ENCODE measurements around the gene CTXND1. TPM values are rescaled to one million over a fixed set of nuclear protein-coding genes. Genes with fewer than 3 reads are reported as not detected.

Gene CTXND1
- polyA plus RNA-seq, 12 donors = 0.69 to 2.1 (median 0.93) TPM; not detected in 1

GRCh38 chr15:80210611-80211573 is 41.1 kb downstream of the CTXND1 start:
- DNase-seq = no peak

- DNase-seq = no peak
Measured at GRCh38 chr15:80208758-80209734, 43.0 kb downstream of the CTXND1 start.

- DNase-seq = no peak
Measured at GRCh38 chr15:80207887-80208286, 44.1 kb downstream of the CTXND1 start.

DNA sequence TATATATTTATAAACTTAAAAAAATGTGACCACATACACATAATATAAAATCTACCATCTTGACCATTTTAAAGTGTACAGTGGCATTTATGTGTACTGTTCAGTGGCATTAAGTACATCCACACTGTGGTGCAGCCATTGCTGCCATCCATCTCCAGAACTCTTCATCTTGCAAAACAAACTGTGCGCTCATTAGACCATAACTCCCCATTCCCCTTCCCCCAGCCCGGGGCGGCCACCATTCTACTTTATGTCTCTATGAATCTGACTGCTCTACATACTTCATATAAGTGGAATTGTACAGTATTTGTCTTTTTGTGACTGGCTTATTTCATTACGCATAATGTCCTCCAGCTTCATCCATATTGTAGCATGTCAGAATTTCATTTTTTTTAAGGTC is 47.8 kb downstream of the CTXND1 start:
- no peak for DNase-seq

DNA sequence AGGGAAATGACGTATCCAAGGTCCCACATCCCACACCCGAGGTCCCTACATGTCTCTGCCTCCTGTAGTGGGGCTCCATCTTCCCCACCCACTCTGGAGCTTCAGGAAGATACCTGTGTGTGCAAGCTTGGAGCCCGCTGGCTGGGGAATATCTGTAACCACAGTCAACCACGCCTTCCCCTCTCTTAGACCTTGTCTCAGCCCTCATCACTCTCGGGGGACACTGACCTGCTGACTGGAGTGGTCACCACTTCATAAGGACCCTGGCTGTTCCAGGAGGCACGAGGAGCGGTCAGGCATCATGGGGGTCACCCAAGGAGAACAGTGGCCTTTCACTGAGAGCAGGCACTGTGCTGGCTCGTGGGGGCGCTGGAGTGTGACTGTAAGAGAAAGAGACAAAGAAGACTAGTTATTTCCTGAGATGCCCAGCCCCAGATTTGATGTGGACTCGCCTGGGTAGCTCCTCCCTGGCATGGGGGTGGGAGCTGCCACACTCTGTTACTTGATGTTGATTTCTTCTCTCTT is 48.6 kb downstream of the CTXND1 start:
- DNase-seq = no peak

- DNase-seq = no peak
Measured at GRCh38 chr15:80202641-80203360, 49.2 kb downstream of the CTXND1 start.

DNA sequence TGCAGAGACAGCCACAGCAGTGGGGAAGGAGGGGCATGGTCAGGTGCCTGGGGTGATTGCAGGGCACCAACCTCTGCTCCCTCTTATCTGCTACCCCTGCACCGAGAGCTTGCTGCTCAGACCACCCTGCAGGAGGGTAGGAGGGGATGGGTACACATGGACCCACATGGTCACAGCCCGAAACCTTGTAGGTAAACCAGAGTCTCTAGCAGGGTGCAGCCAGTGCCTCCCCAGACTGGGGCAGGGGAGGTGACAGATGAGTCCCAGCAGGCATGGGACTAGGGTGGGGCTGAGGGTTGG is 50.0 kb downstream of the CTXND1 start:
- DNase-seq = no peak

DNA sequence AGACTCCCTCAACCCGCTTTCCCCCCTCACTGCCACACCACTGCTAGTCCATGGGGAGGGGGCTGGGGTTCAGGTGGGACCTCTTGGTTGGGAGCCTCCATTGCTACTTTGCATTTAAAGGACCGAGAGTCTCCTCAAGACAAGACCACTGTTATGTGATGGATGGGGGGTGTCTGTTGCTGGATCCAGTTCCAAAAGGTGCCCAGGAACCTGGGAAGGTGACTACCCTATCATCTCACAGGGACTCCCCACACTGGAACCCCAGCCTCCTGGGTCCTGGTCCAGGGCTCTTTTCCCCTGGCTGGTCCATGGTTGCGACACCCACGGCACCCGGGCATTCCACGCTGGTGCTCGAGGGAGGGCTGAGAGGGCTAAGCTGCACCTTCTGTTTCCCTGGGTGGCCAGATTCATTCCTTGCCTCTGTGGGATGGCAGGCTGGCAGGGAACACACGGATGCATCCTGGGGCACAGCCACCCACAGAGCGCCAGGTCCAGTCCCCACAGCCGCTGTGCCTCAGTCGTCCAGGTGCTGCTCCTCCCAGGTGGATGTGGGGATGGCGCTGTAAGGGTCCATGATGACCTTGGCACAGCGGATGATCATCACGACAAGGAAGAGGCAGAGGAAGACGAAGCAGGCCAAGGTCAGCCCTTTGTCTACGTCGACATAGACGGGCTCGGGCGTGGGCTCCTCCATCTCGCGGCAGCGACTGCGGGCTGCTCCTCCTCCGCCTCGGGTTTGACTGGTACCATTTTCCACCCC is 50.6 kb downstream of the CTXND1 start:
- DNase-seq = no peak

GRCh38 chr15:80199869-80200268 is 52.1 kb downstream of the CTXND1 start:
- DNase-seq = no peak

DNA sequence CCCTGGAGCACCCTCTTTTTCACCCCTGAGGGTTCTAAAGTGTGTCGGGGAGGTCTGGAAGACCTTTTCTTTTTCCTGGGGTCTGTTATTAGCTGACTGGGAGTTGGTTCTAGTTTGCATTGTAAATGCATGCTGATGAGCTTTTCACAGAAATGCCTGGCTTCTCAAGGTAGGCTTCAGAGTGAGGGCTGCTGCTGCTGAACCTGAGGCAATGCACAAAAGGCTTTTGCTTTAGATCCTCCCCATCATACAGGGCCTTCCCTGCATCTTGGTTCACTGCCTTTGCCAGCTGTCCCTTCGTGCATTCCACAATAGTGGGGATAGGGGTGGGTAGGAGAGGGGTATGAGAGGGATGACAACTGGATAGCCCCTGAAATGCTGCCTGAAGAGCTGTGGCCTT is 52.6 kb downstream of the CTXND1 start:
- DNase-seq = no peak

DNA sequence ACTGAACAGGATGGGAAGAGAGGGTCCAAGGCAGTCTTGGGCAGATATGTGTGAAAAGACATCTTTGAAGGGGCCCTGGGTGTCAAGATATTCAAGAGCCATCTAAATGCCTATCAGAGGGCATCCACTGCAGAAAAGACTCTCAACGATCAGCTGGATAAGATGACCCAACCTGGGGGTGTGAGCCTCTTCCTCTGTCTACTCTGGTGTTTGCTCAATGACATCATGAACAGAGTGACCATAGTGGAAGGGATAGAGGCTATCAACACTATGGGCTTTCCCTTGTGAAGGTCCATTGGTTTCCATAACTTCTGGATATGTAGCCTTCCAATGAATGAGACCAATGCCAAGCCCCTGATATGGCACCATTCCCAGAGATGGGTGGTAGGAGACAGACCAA is 57.1 kb downstream of the CTXND1 start:
- DNase-seq = no peak

DNA sequence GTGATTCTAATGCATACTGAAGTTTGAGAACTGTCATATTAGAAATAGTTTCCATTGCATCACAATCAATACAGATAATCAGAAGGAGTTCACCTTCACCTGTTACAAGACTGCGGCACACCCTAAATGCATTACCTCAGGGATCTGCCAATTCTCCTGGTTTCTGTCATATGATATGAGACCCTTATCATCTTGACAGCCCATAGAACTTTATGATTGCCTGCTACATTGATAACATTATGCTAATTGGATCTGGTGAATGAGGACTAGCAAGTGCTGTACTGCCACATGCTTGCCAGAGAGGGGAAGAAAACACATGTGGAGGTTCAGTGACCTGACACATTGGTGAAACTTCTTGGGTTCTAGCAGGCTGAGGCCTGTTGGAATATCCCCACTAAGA is 57.8 kb downstream of the CTXND1 start:
- no peak for DNase-seq

DNA sequence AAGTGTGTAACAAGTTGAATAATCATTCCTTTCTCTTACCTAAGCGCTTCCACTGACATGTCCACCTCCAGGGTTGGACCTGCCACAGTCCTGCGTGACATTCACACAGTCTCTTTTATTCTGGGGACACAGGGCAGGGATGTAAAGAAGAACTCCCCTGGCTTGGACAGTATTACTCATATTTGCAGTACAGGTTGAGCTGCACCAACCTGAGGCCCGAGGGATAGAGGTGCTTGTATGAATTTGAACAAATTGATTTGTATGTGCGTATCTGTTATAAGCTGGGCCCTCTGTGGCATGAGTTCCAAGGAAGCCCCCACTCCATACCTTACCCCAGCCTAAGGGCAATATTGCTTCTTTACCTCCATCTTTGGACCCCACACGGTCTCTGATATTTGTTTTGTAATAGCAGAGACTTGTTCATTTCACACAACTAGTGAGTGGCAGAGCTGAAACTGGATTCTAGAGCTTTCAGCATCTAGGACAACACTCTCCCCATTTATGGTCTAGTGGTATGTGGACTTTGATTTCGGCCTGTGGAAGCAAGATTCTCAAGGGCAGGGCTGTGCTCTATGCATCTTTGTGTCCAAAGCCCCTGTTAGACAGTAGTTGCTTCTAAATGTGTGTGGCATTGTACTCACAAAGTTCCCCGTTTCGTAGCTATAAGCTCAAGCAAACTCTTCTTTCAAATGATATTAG is 60.0 kb downstream of the CTXND1 start:
- DNase-seq = no peak

DNA sequence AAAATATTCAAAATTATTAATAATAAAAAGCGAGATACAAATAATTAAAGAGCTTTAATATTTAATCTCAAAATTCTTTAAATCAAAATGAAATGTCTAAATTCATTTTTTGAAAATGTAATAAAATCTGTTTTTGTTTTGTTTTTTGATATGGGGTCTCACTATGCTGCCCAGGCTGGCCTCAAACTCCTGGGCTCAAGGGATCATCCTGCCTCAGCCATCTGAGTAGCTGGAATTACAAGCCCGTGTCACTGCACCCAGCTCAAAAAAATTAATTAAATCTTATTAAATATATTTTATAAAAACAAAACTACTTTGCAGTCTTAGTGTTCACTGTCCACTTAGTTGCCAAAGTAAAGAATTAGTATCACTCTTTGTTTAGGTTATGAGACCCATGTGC is 60.8 kb downstream of the CTXND1 start:
- DNase-seq = no peak

- no peak for DNase-seq
Measured at GRCh38 chr15:80188251-80188650, 63.8 kb downstream of the CTXND1 start.

- DNase-seq = no peak
Measured at GRCh38 chr15:80186597-80186996, 65.4 kb downstream of the CTXND1 start.

DNA sequence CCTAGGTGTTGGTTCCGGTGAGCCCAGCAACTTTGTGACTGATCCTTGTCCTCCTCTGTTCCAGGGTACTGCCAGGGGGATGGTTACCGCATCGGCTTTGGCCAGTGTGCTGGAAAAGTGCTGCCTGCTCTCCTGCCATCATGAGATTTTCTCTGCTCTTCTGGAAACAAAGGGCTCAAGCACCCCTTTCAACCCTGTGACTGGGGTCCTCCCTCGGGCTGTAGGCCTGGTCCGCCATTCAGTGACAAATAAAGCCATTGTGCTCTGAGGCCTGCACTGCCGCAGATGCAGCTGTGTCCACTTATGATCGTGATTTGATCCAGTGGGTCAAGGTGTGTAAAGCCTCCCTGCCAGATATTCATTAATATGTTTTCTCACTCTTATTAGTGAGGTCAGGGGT is 65.9 kb downstream of the CTXND1 start:
- no peak for DNase-seq

DNA sequence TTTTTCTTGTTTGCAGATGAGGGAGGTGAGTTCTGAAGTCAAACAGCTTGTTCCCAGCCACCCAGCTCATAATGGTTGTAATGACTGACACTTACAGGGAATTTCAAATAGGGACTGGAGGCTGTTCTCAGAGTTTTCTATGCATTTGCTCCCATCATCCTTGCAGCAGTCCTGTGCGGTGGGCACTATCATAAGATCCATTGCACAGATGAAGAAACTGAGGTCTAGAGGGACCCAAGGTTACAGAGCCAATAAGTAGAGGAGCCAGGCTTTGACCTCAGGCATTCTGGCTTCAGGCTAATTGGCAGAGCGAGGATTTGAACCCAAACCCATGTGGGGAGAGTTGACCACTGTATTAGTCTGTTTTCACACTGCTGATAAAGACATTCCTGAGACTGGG is 66.9 kb downstream of the CTXND1 start:
- DNase-seq = no peak

DNA sequence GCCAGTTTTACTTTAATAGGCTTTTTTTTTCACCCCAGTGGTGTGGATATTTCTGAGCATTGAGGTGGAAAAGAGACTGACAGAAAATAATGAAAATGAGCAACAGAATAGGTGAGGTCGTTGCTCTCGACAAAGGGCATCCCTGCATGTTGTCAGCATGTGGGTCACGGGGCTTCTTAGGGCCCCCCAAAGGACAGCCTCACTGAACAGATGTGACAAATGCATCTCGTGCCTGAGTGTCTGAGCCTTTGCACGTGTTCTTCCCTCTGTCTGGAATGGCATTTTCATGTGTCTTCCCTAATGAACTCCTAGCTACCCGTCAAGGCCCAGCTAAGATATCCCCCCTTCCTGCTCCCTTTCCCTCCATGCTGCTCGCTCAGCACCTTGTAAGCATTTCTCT is 67.5 kb downstream of the CTXND1 start:
- no peak for DNase-seq

- no peak for DNase-seq
Measured at GRCh38 chr15:80183886-80184285, 68.1 kb downstream of the CTXND1 start.

All from muscle of arm (tissue), 12 donors.